AG10803 (cell line): ENCODE measurements around the gene ANKRD33.
A peak's percentile ranks its signal among the peaks of the same experiment; 100 is the strongest.

Source experiments
- DNase-seq: peaks from one replicate; pipeline ENCODE4 v3.0.0; 2010; ENCODE audit warnings: low read depth
- H3K4me3 ChIP-seq: 2 replicates; pipeline ENCODE4 v1.5.1; 2011; ENCODE audit warnings: mild to moderate bottlenecking, low read length, control low read depth
- CTCF ChIP-seq: conservative IDR thresholded peaks from 2 replicates; pipeline ENCODE4 v1.5.1; 2011; ENCODE audit warnings: mild to moderate bottlenecking, low read length, control low read depth, inconsistent platforms

ANKRD33 gene

GRCh38 chr12:51850081-51850964, 37.6 kb upstream of the ANKRD33 start:
- H3K4me3 ChIP-seq = no peak overlapping the region
- TF ChIP-seq CTCF = no peak

GRCh38 chr12:51850965-51851299, 37.0 kb upstream of the ANKRD33 start:
- no peak for TF ChIP-seq CTCF
- H3K4me3 ChIP-seq = no peak overlapping the region
- no peak for DNase-seq

More at GRCh38 chr12:51850081-51850964, 37.6 kb upstream of the ANKRD33 start:
- no peak for DNase-seq

GRCh38 chr12:51851413-51852124, 36.3 kb upstream of the ANKRD33 start:
- no peak for TF ChIP-seq CTCF
- no peak overlapping the region for H3K4me3 ChIP-seq
- no peak for DNase-seq

GRCh38 chr12:51852404-51853137, 35.3 kb upstream of the ANKRD33 start:
- H3K4me3 ChIP-seq = no peak overlapping the region
- TF ChIP-seq CTCF = no peak
- peak; percentile 47 for DNase-seq

- peak overlapping the region; percentile 46 for H3K4me3 ChIP-seq
- DNase-seq = peak; percentile 60
- TF ChIP-seq CTCF = no peak
These were observed 32.1 kb upstream of the ANKRD33 start for GRCh38 chr12:51855586-51856428.

- DNase-seq = no peak
- TF ChIP-seq CTCF = no peak
- H3K4me3 ChIP-seq = no peak overlapping the region
These were observed 26.9 kb upstream of the ANKRD33 start for GRCh38 chr12:51860986-51861385.
